Lower leg skin (tissue), 3 donors: ENCODE data around the gene GPI.

ENCODE experiments used
- CTCF ChIP-seq, 3 donors: fragments of 450-650 bp; IDR thresholded peaks; one replicate each; pipeline ENCODE4 v1.5.1; 2016; ENCODE audit warnings: antibody characterized with exemption in 3 of 3, mild to moderate bottlenecking in 3 of 3, moderate library complexity in 2 of 3
- POLR2A ChIP-seq, 2 donors: fragments of 450-650 bp; IDR thresholded peaks; one replicate each; pipeline ENCODE4 v1.6.1; 2016 to 2017; ENCODE audit warnings: antibody characterized with exemption in 2 of 2, mild to moderate bottlenecking in 1 of 2, moderate library complexity in 1 of 2

GRCh38 chr19:34364830-34365462, at the start of gene GPI:
- TF ChIP-seq CTCF (IDR thresholded peaks at IDR 0.05) (no peak), POLR2A (IDR thresholded peaks at IDR 0.05) (no peak)
